B cell (primary cell): ENCODE results near the gene KCNK7. TPM values are rescaled to one million over a fixed set of nuclear protein-coding genes. Genes with fewer than 3 reads are reported as not detected.
A peak's percentile ranks its signal among the peaks of the same experiment; 100 is the strongest.

ENCODE experiments used
- ATAC-seq: fragments of 200-7000 bp; cut with Tn5 transposase; one replicate; pipeline ENCODE4 v1.10.0; 2021; ENCODE audit warnings: low read depth, mild to moderate bottlenecking, moderate number of reproducible peaks, moderate library complexity
- CTCF ChIA-PET: fragments of 350-600 bp; sonication (Branson Sonifier 250); formaldehyde crosslinking; loops from one replicate; lab custom pipeline; 2021; ENCODE audit warnings: antibody characterized with exemption, inconsistent platforms; lab: Charles Lee
- POLR2A ChIA-PET: fragments of 350-600 bp; sonication (Branson Sonifier 250); formaldehyde crosslinking; loops from one replicate; lab custom pipeline; 2021; ENCODE audit warnings: antibody characterized with exemption; lab: Charles Lee
- DNase-seq: peaks from one replicate; pipeline ENCODE4 v3.0.0; 2013
- H2AFZ ChIP-seq: 2 replicates; pipeline ENCODE4 v1.6.1; 2012; ENCODE audit warnings: mild to moderate bottlenecking, low read depth, low read length; ENCODE audit not compliant: insufficient read depth, poor library complexity, severe bottlenecking
- H3K27ac ChIP-seq, 2 donors: 1 replicate in 1 of 2; 2 replicates in 1 of 2; pipeline ENCODE4 v1.5.1; 2012 to 2013; ENCODE audit warnings: low read length in 2 of 2, mild to moderate bottlenecking in 2 of 2, moderate library complexity in 1 of 2
- H3K27me3 ChIP-seq, 4 experiments: fragments of 200-600 bp in 1 of 4; sonication (generic) in 1 of 4; replicated peaks in 1 of 4; 1 replicate in 2 of 4; 2 replicates in 2 of 4; pipeline versions ENCODE4 v1.6.1 to v1.7.0; 2013 to 2016; ENCODE audit warnings: low read length in 3 of 4, mild to moderate bottlenecking in 2 of 4, mixed read lengths in 1 of 4, moderate library complexity in 1 of 4; ENCODE audit not compliant: insufficient read depth in 4 of 4, control insufficient read depth in 3 of 4; ENCODE audit errors: control extremely low read depth in 1 of 4
- H3K36me3 ChIP-seq, 2 experiments: replicated peaks in 1 of 2; 1 replicate in 1 of 2; 2 replicates in 1 of 2; pipeline versions ENCODE4 v1.6.1 to v1.7.1; 2013; ENCODE audit warnings: low read length in 1 of 2; ENCODE audit not compliant: insufficient read depth in 2 of 2, control insufficient read depth in 1 of 2; ENCODE audit errors: control extremely low read depth in 1 of 2, extremely low read depth in 1 of 2
- H3K4me1 ChIP-seq, 2 donors: fragments of 200-600 bp in 1 of 2; sonication (generic) in 1 of 2; 1 replicate in 1 of 2; 2 replicates in 1 of 2; pipeline versions ENCODE4 v1.5.1 to v1.6.1; 2013 to 2017; ENCODE audit warnings: low read length in 2 of 2; ENCODE audit not compliant: control insufficient read depth in 2 of 2, insufficient read depth in 2 of 2
- H3K4me2 ChIP-seq: replicated peaks from 2 replicates; pipeline ENCODE3; 2012; ENCODE audit warnings: mild to moderate bottlenecking, low read depth, low read length; ENCODE audit not compliant: poor library complexity, severe bottlenecking
- H3K4me3 ChIP-seq, 5 experiments: fragments of 200-600 bp in 1 of 5; sonication (generic) in 1 of 5; 1 replicate in 3 of 5; 2 replicates in 2 of 5; pipeline versions ENCODE4 v1.5.1 to v1.7.0; 2011 to 2016; ENCODE audit warnings: low read length in 4 of 5, mild to moderate bottlenecking in 4 of 5, low read depth in 2 of 5, control low read depth in 1 of 5, moderate library complexity in 1 of 5; ENCODE audit not compliant: insufficient read depth in 1 of 5; ENCODE audit errors: control extremely low read depth in 1 of 5, extremely low read depth in 1 of 5
- H3K79me2 ChIP-seq: fragments of 200-600 bp; sonication (generic); one replicate; pipeline ENCODE4 v1.6.0; 2016; ENCODE audit warnings: low read length; ENCODE audit not compliant: control insufficient read depth, insufficient read depth
- H3K9ac ChIP-seq: fragments of 200-600 bp; sonication (generic); 2 replicates; pipeline ENCODE4 v1.6.1; 2017; ENCODE audit warnings: mild to moderate bottlenecking, low read length, moderate library complexity
- H3K9me3 ChIP-seq, 3 donors: one replicate each; pipeline versions ENCODE4 v1.6.1 to v1.7.1; 2013; ENCODE audit warnings: low read length in 2 of 3; ENCODE audit not compliant: control insufficient read depth in 2 of 3, insufficient read depth in 1 of 3; ENCODE audit errors: control extremely low read depth in 1 of 3
- H4K20me1 ChIP-seq: 2 replicates; pipeline ENCODE4 v1.6.0; 2012; ENCODE audit warnings: mild to moderate bottlenecking, low read length; ENCODE audit not compliant: insufficient read depth, control insufficient read depth, poor library complexity, severe bottlenecking
- H3K27ac Mint-ChIP-seq: one replicate; pipeline ENCODE4 v1.8.0; 2021; ENCODE audit warnings: mixed read lengths
- H3K27me3 Mint-ChIP-seq: one replicate; pipeline ENCODE4 v1.8.0; 2021; ENCODE audit warnings: mixed read lengths
- H3K4me1 Mint-ChIP-seq: one replicate; pipeline ENCODE4 v1.8.0; 2021; ENCODE audit warnings: mixed read lengths
- H3K4me3 Mint-ChIP-seq: one replicate; pipeline ENCODE4 v1.8.0; 2021; ENCODE audit warnings: mixed read lengths
- H3K9me3 Mint-ChIP-seq: one replicate; pipeline ENCODE4 v1.8.0; 2022; ENCODE audit warnings: mixed read lengths; ENCODE audit not compliant: insufficient read depth
- EZH2 ChIP-seq: IDR thresholded peaks from 2 replicates; pipeline ENCODE4 v1.6.1; 2012; ENCODE audit warnings: borderline replicate concordance, low read depth, mild to moderate bottlenecking, moderate library complexity, low read length; ENCODE audit not compliant: insufficient read depth, poor library complexity, severe bottlenecking
- WGBS: methylation state at CpG from one replicate; pipeline ENCODE4 v1.1.5; 2013; ENCODE audit warnings: missing lambda C conversion rate; ENCODE audit not compliant: insufficient coverage; 5-methylcytosine and 5-hydroxymethylcytosine counted together
- intact Hi-C: fragments of 100-400 bp; cut with micrococcal nuclease; formaldehyde crosslinking; loops from one replicate; pipeline ENCODE4 v1.10.0; 2022
- polyA plus RNA-seq: library from polyadenylated mRNA; depleted of rRNA; stranded (reverse); fragments of >200 nt; gene quantifications from 2 replicates; pipeline ENCODE4 v1.2.3, GENCODE V29; 2012
- total RNA-seq, 2 donors: library from RNA; stranded (reverse); fragments of 120-200 nt in 1 of 2; gene quantifications; 1 replicate in 1 of 2; 2 replicates in 1 of 2; pipeline versions ENCODE4 v1.2.3 to v1.2.4, GENCODE V29; 2013 to 2022
- TF ChIP-seq, protein P1 (sequence below): fragments of 200-600 bp; IDR thresholded peaks from one replicate; pipeline ENCODE4 v1.8.0; 2022; ENCODE audit warnings: antibody characterized with exemption, mild to moderate bottlenecking

The KCNK7 gene
- total and polyA plus RNA-seq, 2 donors (not counting 1 experiment from before 2014, with no cell fraction given) = 2.2 to 3.5 TPM

- DNase-seq (no peak), ATAC-seq (no peak)
- no peaks in the 10 kb centered on the region for H3K9me3 Mint-ChIP-seq
- H3K4me1 Mint-ChIP-seq = peaks cover 36% of the 10 kb centered on the region
- H3K27ac Mint-ChIP-seq = peak overlapping the region; percentile 94
- H3K4me1 ChIP-seq = peaks cover 20 to 28% of the 10 kb centered on the region in 2 donors
- peak overlapping the region in 1 of 5 experiments; percentile 10 for H3K4me3 ChIP-seq
- ChIA-PET CTCF (interaction anchor here (1.4 to 1.6 kb wide), 4 partner anchors 9 to 243 kb away, joined by 3 to 8 read pairs (median 4); partner anchors contain the start of gene MUS81), POLR2A (interaction anchor here (0.6 to 1.1 kb wide), 4 partner anchors 21 to 94 kb away, joined by 3 to 9 read pairs (median 4); no protein-coding TSS in a partner anchor)
- H3K27me3 Mint-ChIP-seq = no peaks in the 10 kb centered on the region
- no peaks in the 10 kb centered on the region for H3K27me3 ChIP-seq
- H3K4me2 ChIP-seq = peak overlapping the region; percentile 84
- intact Hi-C loops = loop anchor here (5.0 to 10.0 kb wide), 2 partner anchors 485 to 502 kb away; partner anchors contain the start of genes SYVN1, TM7SF2 and ZNHIT2
- peaks cover 47% of the 10 kb centered on the region for H4K20me1 ChIP-seq
- 96% methylated on average over 17 of the region's 17 CpGs for WGBS
- no peak for TF ChIP-seq EZH2
- TF ChIP-seq, protein P1, sequence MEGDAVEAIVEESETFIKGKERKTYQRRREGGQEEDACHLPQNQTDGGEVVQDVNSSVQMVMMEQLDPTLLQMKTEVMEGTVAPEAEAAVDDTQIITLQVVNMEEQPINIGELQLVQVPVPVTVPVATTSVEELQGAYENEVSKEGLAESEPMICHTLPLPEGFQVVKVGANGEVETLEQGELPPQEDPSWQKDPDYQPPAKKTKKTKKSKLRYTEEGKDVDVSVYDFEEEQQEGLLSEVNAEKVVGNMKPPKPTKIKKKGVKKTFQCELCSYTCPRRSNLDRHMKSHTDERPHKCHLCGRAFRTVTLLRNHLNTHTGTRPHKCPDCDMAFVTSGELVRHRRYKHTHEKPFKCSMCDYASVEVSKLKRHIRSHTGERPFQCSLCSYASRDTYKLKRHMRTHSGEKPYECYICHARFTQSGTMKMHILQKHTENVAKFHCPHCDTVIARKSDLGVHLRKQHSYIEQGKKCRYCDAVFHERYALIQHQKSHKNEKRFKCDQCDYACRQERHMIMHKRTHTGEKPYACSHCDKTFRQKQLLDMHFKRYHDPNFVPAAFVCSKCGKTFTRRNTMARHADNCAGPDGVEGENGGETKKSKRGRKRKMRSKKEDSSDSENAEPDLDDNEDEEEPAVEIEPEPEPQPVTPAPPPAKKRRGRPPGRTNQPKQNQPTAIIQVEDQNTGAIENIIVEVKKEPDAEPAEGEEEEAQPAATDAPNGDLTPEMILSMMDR = no peak
- peaks cover 0 to 50% of the 10 kb centered on the region in 2 experiments for H3K36me3 ChIP-seq
- no peaks in the 10 kb centered on the region for H3K9me3 ChIP-seq
- H3K9ac ChIP-seq = peak overlapping the region; percentile 92
- peaks cover 79% of the 10 kb centered on the region for H3K79me2 ChIP-seq
- peak overlapping the region in 1 of 2 donors; percentile 89 for H3K27ac ChIP-seq
- peak overlapping the region; percentile 94 for H3K4me3 Mint-ChIP-seq
- H2AFZ ChIP-seq = no peak overlapping the region
Observed at GRCh38 chr11:65617136-65617850, 21.7 kb upstream of the KCNK7 start.
